Neural progenitor cell (in vitro differentiated cells): Measurements from ENCODE around the gene NR2C2.

Experiments used
- EZH2 ChIP-seq: fragments of 200-600 bp; sonication (generic); IDR thresholded peaks from 2 replicates; pipeline ENCODE4 v1.6.1; 2017; ENCODE audit warnings: antibody characterized with exemption, mild to moderate bottlenecking, moderate library complexity
- TF ChIP-seq, protein P1 (sequence below): fragments of 200-600 bp; sonication (generic); IDR thresholded peaks from 2 replicates; pipeline ENCODE4 v1.5.1; 2017; ENCODE audit warnings: antibody characterized with exemption, mild to moderate bottlenecking

DNA sequence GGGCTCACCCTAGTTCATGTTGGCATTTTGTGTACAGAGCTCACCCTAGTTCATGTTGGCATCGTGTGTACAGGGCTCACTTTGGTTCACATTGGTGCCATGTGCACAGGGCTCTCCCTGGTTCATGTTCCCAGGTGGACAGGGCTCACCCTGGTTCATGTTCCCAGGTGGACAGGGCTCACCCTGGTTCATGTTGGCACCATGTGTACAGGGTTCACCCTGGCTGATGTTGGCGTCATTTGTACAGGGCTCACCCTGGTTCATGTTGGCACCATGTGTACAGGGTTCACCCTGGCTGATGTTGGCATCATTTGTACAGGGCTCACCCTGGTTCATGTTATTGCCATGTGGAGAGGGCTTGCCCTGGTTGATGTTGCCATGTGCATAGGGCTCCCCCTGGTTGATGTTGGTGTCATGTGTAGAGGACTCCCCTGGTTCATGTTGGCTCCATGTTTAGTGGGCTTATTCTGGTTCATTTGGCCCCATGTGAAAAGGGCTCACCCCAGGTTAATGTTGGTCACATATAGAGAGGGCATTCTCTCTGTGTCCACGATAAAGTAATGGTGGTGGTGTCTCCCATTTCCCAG is 31.7 kb upstream of the NR2C2 start:
- TF ChIP-seq, protein P1, sequence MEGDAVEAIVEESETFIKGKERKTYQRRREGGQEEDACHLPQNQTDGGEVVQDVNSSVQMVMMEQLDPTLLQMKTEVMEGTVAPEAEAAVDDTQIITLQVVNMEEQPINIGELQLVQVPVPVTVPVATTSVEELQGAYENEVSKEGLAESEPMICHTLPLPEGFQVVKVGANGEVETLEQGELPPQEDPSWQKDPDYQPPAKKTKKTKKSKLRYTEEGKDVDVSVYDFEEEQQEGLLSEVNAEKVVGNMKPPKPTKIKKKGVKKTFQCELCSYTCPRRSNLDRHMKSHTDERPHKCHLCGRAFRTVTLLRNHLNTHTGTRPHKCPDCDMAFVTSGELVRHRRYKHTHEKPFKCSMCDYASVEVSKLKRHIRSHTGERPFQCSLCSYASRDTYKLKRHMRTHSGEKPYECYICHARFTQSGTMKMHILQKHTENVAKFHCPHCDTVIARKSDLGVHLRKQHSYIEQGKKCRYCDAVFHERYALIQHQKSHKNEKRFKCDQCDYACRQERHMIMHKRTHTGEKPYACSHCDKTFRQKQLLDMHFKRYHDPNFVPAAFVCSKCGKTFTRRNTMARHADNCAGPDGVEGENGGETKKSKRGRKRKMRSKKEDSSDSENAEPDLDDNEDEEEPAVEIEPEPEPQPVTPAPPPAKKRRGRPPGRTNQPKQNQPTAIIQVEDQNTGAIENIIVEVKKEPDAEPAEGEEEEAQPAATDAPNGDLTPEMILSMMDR = peak; percentile 25
- TF ChIP-seq EZH2 = no peak
